HG03139 (cell line): ENCODE results near the gene TSPYL1.
A peak's percentile ranks its signal among the peaks of the same experiment; 100 is the strongest.
"Not testable (repeated sequence)": the region's sequence is repeated elsewhere in the genome, so short reads cannot be mapped to it uniquely, and the experiment has no call there.

Experiments
- ATAC-seq: cut with Tn5 transposase; IDR thresholded peaks from one replicate; pipeline ENCODE4 v1.9.1; 2021; ENCODE audit not compliant: unreplicated experiment

TSPYL1 gene

DNA sequence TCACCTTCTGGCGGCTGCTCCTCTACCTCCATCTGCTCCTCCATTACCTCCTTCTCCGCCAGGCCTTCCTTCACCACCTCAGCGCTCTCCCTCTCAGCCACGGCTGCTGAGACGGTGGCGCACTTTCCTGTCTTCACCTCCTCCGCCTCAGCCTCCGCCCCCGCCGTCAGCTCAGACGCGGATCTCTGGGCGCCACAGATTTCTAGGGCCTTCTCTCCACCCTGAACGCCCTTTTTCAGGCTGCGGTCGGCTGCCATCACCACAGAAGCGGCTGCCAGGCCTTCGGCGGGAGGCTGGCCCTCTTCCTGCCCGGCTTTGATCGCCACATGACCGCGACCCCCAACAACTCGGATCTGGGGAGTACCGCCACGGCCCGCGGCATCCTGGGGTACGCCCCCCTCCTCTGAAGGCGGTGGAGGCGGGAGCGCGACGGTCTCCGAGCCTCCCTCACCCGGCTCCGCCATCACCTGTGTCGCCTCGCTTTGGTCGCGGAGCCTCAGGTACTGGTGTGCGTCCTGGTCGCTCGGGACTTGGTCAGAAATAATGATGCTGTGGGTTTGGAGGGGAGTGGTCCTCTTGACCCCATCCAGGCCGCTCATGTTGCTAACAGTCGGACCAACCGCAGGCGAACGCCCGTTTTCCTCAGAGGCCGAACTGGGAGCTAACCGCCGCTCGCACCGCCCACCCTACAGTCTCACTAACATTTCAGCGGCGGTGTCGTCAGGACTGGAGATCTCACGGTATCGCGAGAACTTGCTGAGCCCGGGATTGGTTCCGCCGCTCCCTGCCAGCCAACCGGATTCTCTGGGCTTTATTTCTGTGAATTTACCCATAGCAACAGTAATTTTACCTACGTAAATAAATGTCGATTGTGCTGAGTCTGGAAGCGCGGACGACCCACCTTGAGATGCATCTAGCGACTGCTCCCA lies at the start of gene TSPYL1:
TSPYL1 (minus strand) TSS at position 699 of the 929 bp plus-strand sequence; CDS start at position 599, 100 bp downstream.
- ATAC-seq = peak; percentile 93

DNA sequence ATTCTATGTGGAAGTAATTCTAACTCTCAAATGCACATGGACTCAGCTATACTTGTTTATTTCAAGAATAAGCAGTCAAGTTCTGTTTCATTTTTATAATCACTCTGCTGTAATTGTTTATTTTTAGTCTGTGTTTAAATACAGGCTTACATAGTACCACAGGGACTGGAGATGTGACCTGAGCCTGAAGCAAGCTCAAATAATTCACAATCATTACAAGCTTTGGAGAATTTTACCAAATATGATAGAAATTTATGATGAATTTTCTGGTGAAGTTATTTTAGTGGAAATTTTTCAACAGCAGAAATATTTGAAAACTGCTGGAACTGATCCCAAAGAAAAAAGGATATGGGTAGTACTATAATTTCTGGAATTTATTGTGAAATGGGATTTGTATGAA lies 49.4 kb upstream of the TSPYL1 start:
- ATAC-seq = no peak

DNA sequence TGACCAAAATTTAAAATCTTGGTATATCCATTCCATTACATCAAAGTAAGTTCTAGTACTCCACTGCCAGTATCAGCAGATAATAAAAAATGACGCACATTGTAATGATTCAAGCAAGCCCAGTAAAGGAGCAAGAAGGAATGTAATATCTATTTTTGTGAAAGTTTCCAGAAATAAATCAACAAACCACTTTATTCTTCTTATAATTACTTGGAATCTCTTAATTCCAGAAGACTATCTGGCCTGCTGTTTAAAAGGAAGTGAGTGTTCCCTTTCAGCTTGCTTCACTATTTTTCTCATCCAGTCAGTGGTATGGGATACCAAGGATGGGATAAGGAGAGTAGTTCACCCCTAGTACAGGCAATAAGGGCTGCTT lies 48.8 kb upstream of the TSPYL1 start:
- no peak for ATAC-seq

DNA sequence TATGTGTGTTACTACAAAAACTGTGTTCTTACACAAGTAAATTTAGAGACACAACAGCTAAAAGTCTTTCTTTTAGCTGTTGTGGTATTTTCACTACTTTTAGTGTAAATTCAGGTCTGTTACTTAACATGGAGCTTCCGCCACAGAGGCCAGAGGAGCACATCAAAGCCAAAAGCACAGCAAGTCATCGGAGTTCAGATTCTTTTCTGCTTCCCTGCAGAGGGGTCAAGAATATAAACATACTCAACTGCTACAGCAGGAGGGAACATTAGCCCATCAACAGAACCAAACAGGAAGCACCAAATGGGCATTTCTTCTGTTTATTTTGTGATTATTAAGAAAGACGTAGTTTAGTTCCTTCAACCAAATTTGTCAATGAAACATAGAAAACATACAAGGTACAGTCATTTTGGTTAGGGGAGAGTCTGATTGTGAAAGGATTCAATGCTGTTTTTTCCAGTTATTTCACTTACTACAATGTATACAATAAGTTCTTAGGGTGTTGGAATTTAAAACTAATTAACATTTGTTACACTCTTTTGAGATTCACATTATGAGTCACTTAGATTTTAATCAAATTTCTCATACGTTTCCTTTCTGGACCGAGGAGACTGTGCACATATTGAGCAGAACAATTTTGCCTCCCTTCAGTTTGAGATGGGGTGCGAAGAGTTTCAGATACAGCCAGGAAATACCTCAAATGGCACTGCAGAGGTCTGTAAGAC lies 48.2 kb upstream of the TSPYL1 start:
- no peak for ATAC-seq

DNA sequence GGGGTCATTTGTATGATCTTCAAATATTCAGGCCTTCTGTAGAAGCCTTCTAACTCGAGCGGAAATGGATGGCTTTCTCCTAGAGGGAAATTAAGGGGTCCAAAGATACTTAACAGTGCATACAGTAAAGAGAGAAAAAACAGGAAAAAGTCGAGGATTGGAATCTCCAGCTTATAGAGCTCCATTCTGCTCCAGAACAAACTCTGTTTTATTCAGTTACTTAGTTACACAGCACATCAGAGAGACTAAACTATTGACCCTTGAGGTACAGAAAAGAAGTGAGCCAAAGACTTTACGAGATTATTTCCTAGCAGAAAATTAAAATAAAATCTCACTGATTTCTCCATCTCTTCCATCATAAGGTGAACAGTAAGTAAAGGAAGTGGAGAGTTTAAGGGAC lies 47.3 kb upstream of the TSPYL1 start:
- no peak for ATAC-seq

DNA sequence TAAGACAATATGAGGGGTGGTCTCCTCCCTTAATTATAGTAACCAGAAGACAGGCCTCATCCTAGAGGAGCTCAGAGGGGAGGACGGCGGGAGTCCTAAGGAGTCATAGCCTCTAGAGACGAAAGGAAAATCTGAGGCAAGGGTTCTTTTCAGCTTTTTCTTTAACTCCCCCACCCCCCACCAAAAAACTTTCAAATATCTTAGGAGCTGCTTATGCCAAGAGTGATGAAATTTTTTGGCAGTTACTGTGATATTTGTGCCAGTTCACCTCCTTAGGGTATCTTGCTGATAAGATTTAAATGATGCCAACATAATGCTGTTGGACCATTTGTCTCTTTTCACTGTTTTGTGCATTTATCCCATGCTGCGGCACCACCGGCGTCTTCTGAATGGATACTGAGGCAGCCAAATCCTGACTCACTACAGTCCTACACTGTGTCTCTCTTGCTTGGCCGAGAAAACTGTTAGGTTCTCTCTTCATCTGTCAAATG lies 46.5 kb upstream of the TSPYL1 start:
- ATAC-seq = no peak

DNA sequence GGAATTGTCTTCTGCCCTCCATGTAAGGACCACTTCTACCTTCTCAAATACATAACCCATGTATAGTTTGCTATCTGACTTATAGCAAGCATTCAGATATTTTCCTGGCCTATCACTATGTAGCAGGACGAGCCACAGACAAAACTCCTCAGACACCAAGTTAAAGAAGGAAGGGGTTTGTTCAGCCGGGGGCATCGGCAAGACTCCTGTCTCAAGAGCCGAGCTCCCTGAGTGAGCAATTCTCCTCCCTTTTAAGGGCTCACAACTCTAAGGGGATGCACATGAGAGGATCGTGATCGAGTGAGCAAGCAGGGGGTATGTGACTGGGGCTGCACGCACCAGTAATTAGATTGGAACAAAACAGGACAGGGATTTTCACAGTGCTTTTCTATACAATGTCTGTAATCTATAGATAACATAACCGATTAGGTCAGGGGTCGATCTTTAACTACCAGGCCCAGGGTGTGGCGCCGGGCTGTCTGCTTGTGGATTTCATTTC lies 46.0 kb upstream of the TSPYL1 start:
- not testable (repeated sequence) for ATAC-seq

DNA sequence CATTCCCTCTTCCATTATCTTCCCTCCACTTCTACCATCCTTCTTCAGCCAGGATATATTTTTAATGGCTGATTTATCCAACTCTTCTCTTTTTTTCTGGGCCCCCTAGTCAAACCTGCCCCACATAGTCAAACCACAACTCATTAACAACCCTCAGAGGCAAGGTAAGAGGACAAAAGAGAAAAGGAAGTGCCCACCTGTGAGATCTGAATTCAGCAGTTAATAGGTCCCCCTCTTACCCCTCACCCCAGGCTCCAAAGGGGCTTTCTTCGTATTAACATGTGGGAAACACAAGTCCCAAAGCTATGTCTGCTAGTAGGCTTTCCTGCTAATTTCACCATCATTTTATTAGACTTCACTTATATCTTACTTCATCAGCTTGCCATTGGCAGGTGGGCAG lies 44.1 kb upstream of the TSPYL1 start:
- no peak for ATAC-seq

DNA sequence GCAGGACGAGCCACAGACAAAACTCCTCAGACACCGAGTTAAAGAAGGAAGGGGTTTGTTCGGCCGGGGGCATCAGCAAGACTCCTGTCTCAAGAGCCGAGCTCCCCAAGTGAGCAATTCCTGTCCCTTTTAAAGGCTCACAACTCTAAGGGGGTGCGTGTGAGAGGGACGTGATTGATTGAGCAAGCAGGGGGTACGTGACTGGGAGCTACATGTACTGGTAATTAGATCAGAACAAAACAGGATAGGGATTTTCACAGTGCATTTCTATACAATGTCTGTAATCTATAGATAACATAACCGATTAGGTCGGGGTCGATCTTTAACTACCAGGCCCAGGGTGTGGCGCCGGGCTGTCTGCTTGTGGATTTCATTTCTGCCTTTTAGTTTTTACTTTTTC lies 42.2 kb upstream of the TSPYL1 start:
- not testable (repeated sequence) for ATAC-seq

DNA sequence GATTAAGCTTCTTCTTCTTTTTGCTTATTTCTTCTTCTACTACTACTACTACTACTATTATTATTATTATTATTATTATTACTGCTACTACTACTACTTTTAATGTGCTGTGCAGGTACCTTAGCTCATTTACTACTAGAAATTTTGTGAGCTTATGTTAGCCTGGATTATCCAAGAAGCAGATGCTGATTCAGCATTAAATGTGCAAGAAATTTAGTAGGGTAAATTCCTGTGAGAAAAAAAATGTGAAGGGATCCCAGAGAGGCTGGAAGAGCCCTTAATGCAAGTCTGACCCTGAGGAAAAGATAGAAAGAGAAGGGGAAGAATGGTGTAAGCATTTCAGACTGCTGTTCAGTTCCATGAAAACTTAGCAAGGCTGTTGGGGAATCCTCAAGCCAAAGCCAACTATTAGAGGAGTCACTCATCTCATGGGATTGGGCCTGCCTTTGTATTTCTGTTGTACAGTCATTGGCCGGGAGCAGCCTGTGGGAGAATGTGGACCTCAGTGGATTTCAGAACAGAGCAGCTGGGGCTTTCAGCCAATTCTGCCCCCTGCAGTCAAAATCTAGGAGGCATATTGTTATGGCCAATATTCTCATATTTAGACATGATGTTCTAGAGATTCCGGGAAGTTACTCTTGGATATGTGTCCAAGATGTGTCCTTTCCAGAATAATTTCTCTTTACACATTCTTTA lies 37.2 kb upstream of the TSPYL1 start:
- no peak for ATAC-seq

DNA sequence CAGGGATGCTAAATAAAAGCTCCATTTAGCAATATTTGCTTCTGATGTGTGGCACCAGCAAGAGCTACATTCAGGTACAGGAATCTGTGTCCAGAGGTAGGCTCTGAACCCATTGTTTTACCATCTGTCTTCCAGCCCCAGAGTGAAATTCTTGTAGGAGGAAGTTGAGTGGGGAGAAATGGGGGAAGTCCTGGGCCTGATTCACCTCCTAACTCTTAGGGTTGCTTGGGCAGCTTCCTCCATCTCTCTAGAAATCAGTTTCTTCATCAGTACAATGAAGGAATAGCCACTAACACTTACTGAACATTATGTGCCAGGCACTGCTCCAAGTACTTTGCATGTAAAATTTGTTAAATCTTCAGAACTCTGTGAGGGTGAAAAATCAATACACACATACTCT lies 35.1 kb upstream of the TSPYL1 start:
- no peak for ATAC-seq

DNA sequence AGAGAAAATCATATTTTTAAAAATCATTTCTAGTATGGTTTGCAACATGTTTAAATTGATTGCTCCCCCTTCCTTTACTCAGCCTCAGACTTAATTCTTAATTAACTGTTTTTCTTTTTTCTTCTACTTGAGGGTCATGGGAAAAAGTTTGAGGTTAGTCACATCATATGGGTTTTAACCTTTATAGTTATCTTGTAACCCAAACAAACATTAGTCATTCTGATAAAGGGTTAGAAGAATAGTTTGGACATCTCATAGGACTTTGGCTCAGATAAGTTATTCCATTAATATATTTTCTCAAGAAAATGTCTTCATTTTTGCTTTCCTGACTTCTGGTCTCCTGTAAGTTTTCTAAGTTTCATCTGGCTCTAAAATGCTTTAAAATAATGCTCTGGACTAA lies 34.5 kb upstream of the TSPYL1 start:
- no peak for ATAC-seq

DNA sequence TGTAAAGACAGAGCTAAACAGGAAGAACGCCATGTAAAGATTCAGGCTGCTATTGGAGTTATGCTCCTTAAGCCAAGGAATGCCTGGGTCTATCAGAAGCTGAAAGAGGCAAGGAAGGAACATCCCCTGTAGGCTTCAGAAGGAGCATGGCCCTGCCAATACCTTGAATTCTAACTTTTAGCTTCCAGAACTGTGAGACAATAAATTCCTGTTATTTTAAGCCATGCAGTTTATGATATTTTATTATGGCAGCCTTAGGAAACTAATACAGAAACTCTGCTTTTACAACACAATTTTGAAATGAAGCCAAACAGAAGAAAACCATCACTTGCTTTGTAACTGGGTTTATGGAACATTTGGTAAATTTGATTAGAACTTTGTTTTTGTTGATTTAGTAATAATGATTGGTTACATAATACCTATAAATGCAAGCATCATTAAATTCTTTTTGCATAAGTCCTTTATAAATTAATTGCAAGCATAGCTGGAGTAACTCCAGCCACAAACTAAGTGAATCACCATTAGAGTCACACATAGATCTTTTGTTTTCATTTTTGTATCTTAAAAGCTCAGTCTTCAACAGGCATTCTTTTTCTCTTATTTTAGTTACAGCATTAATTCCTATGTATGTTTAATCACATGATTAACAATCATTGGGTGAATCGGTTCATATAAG lies 33.5 kb upstream of the TSPYL1 start:
- no peak for ATAC-seq

DNA sequence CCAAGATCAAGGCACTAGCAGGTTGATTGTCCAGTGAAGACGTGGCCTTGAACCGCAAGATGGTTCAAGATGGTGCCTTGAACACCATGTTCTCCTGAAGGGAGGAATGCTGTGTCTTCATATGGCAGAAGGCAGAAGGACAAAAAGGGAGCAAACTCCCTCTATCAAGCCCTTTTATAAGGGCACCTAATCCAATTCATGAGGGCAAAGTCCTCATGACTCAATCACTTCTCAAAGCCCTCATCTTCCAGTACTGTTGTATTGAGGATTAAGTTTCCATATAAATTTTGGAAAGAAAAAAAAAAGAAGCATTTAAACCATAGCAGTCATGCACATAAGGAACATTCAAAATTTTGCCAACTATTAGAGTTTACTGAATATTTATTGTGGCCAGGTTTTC lies 29.9 kb upstream of the TSPYL1 start:
- no peak for ATAC-seq

DNA sequence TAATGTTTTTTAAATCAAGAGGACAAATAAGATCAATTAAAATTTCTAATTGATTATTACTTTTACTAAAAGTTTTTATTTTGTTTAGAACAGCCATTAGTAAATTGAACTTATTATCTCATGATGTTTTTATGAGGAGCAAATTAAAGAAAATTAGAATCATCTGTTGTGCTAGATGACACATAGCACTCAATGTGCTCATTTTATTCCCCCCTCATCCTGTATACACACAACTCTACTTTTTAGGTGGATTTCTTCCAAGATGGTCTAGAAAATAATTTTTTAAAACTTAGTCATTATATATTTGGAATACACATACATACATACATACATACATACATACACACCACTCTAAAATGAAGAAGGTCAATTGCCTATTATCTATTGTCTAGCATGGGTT lies 29.3 kb upstream of the TSPYL1 start:
- no peak for ATAC-seq

DNA sequence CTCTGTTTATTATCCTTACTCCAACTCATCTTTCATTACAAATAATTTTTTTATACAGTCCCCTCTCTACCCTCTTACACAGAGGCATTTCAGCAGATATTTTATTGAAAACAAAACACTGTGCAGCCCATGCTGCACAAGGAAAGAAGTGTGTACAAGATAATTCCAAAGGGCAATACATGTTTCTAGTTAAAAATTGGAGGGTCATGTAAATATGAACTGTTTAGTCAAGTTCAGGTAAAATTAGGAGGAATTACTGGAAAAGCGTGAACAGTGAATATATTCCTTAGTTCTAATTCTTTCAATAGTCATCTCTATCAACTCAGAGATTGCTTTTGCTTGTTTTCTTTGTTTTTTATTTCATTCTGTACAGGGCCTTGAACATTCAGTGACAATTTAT lies 27.9 kb upstream of the TSPYL1 start:
- ATAC-seq = no peak

DNA sequence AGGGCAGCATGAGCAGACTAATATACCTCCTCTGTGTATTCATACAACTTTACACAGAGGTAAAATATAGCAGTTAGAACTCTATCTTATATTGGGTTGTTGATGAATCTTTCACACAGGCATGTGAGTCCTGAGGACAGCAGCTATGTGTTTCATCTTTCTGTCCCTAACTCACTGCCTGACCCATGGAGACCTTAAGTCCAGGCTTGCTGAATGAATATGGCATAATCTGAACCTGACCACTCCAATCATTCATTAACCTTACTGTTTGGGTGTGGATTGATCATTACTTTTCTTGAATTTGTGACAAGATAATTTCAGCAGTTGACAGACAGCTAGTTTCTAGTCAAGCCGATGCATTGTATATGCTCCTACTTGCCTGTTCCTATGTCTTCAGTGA lies 27.3 kb upstream of the TSPYL1 start:
- ATAC-seq = no peak

DNA sequence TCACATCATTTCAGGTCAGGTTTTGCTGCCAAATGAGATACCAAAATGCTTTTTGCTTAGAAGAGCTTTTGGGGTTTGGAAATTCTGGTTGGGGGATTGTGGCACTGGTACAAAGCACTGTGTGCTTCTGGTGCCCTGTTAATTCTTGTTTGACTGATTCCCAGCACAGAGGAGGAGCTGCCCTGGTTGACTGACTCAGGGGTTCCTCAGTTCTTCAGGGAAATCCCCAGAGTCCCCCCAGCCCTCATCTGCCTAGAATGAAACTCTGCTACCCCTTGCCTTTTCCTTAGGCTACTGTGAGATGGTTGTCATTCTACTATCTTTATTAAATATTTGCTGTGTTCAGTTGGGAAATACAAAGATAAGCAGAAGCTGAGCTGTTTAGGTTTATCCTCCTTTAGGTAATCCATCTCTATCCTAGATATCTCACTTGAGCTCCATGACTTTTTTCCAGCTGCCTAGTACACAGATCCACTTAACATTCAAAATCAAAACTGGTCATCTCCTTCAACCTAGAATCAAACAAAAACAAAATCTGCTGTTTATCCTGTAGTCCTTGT lies 24.9 kb upstream of the TSPYL1 start:
- no peak for ATAC-seq

DNA sequence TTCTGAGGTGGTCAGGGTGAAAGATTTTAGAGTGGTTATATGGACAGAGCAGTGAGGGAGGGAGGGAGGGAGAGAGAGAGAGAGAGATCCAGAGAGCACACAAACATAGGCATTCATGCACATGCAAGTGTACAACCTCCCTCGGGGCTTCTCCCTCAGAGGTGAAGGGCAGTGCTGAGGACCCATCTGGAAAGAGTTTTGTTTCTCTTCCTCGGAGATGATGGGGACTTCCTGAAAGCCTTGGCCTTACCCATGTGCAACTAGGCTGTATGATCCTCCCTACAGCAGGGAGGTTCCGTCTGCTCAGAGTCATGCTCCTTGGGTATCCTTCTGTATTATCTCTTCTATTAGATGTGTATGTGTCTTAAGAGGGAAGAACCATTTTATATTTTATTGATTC lies 21.4 kb upstream of the TSPYL1 start:
- ATAC-seq = no peak

DNA sequence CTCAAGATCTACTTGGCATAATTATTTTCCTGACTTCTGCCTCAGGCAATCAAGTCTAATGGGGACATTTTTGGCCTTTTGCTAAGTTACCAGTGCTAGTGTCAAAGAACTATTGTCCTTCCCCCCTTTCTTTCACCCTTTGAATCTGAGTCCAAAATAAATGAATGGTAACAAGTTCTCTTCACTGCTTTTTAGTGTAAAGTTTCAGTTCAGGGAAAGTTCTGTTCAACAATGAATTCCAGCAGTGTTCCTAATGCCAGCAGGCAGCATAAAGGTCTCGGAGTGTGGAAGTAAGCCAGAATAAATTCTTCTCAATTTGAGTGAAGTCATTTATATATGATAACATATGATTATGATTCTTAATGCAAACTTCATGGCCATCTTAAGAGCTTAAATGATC lies 20.8 kb upstream of the TSPYL1 start:
- no peak for ATAC-seq
